Epithelial cell of alveolus of lung (primary cell): Measurements from ENCODE around the gene CKAP4. TPM values are rescaled to one million over a fixed set of nuclear protein-coding genes. Genes with fewer than 3 reads are reported as not detected.

Experiments used
- total RNA-seq: library from RNA; depleted of rRNA; stranded (reverse); fragments of >200 nt; gene quantifications from 2 replicates; pipeline ENCODE4 v1.2.1, GENCODE V29; 2015

Gene CKAP4
- 182 and 336 TPM in 2 replicates for total RNA-seq

GRCh38 chr12:106247674-106248311, at the start of gene CKAP4:
TSS of gene CKAP4 (minus strand) at chr12:106248020. CDS start at chr12:106247851, 169 bp downstream.

Other genes starting within 250 kb of the CKAP4 start
- 5.0 and 23.8 TPM in 2 replicates for gene NUAK1, start 109.1 kb downstream of the CKAP4 start, total RNA-seq
- 12.4 and 25.3 TPM in 2 replicates for gene TCP11L2, start 54.7 kb upstream of the CKAP4 start, total RNA-seq
- 5.2 and 9.7 TPM in 2 replicates for gene POLR3B, start 109.7 kb upstream of the CKAP4 start, total RNA-seq